KMS-11 (cell line): ENCODE results near the gene C1orf116.

Experiments
- H2AFZ ChIP-seq: fragments of 200-600 bp; sonication (generic); 2 replicates; pipeline ENCODE4 v1.6.1; 2016; ENCODE audit warnings: antibody characterized with exemption, mixed run types, low read depth
- H3K27ac ChIP-seq: fragments of 200-600 bp; sonication (generic); 2 replicates; pipeline ENCODE4 v1.6.1; 2016; ENCODE audit warnings: mild to moderate bottlenecking, mixed run types
- H3K27me3 ChIP-seq: fragments of 200-600 bp; sonication (generic); 2 replicates; pipeline ENCODE4 v1.6.1; 2017; ENCODE audit warnings: mild to moderate bottlenecking, low read depth, mixed run types, moderate library complexity; ENCODE audit not compliant: insufficient read depth
- H3K36me3 ChIP-seq: fragments of 200-600 bp; sonication (generic); 2 replicates; pipeline ENCODE4 v1.6.1; 2017; ENCODE audit warnings: mild to moderate bottlenecking, mixed run types; ENCODE audit not compliant: insufficient read depth
- H3K4me1 ChIP-seq: fragments of 200-600 bp; sonication (generic); 2 replicates; pipeline ENCODE4 v1.6.1; 2016; ENCODE audit warnings: mild to moderate bottlenecking, low read depth, mixed run types; ENCODE audit not compliant: poor library complexity, severe bottlenecking
- H3K4me2 ChIP-seq: fragments of 200-600 bp; sonication (generic); 2 replicates; pipeline ENCODE4 v1.7.0; 2016; ENCODE audit warnings: mild to moderate bottlenecking, mixed run types
- H3K4me3 ChIP-seq: fragments of 200-600 bp; sonication (generic); IDR thresholded peaks from 2 replicates; pipeline ENCODE4 v1.6.1; 2017; ENCODE audit warnings: low read depth, low read length, mixed read lengths; ENCODE audit not compliant: insufficient read depth
- H3K79me2 ChIP-seq: fragments of 200-600 bp; sonication (generic); 2 replicates; pipeline ENCODE4 v1.6.1; 2016; ENCODE audit warnings: low read depth, mixed run types; ENCODE audit not compliant: insufficient read depth
- H3K9ac ChIP-seq: fragments of 200-600 bp; sonication (generic); 2 replicates; pipeline ENCODE4 v1.6.1; 2016; ENCODE audit warnings: mild to moderate bottlenecking, mixed run types
- H4K20me1 ChIP-seq: fragments of 200-600 bp; sonication (generic); 2 replicates; pipeline ENCODE4 v1.6.1; 2016; ENCODE audit warnings: mild to moderate bottlenecking, mixed run types; ENCODE audit not compliant: insufficient read depth
- TF ChIP-seq, protein P1 (sequence below): fragments of 200-600 bp; sonication (generic); conservative IDR thresholded peaks from 2 replicates; pipeline ENCODE4 v1.6.1; 2017; ENCODE audit warnings: low read depth, mild to moderate bottlenecking, antibody characterized with exemption, low read length, moderate library complexity, mixed read lengths

Gene C1orf116

DNA sequence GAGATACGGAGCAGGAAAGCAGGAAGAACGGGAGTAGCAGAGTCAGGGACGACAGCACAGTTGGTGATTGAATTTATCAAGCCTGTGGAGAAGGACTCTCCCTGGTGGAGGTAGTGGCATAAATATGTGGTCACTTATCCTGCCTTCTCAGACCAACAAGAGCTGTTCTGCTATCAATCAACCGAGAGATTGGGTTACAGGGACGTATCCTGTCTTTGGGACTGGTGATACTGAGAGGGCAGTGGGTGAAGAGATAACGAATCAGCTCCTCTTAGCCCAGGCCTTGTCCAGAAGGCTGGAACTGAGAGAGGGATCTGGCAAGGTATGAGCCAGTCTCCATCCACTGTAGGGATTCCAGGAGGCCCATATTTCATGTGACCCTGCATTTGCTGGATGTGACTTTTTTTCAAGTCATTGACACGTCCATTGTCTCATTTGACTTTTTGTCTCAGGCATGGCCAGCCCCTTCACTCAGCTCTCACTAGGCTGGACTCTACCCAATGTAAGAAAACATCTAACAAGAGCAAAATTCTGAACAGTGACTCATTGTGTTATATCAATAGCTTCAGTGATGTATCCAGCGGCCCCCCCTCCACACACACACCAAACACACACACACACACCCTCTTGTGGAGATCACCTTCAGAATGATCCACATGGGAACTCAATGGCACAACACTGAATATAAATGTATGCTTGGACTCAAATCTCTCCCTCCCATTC, 11.3 kb downstream of the C1orf116 start:
- Histone ChIP-seq H3K27me3 (no peaks in the 10 kb centered on the region), H3K4me3 (no peak overlapping the region), H3K27ac (no peak overlapping the region), H3K36me3 (no peaks in the 10 kb centered on the region), H3K9ac (no peak overlapping the region), H3K79me2 (no peaks in the 10 kb centered on the region), H4K20me1 (no peaks in the 10 kb centered on the region), H3K4me2 (no peak overlapping the region), H2AFZ (no peak overlapping the region), H3K4me1 (no peaks in the 10 kb centered on the region)
- TF ChIP-seq, protein P1, sequence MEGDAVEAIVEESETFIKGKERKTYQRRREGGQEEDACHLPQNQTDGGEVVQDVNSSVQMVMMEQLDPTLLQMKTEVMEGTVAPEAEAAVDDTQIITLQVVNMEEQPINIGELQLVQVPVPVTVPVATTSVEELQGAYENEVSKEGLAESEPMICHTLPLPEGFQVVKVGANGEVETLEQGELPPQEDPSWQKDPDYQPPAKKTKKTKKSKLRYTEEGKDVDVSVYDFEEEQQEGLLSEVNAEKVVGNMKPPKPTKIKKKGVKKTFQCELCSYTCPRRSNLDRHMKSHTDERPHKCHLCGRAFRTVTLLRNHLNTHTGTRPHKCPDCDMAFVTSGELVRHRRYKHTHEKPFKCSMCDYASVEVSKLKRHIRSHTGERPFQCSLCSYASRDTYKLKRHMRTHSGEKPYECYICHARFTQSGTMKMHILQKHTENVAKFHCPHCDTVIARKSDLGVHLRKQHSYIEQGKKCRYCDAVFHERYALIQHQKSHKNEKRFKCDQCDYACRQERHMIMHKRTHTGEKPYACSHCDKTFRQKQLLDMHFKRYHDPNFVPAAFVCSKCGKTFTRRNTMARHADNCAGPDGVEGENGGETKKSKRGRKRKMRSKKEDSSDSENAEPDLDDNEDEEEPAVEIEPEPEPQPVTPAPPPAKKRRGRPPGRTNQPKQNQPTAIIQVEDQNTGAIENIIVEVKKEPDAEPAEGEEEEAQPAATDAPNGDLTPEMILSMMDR: no peak

DNA sequence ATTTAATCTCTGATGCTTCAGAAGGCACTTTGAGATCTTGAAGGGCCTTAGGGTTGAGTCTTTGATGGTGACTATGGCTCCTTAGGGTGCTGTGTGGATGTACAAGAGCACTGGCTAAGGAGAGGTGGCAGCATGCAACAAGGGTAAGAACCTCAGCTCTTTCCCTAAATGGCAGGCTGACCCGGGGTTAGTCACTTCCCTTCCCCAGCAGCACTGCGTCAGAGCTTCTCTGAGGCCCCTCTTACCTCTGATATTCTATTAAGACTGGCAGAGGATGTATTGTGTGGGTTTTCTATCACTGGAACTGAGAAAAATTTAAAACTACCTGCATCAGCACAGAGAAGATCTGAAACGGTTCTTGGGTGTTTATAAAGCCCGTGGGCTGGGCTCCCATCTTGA, 11.8 kb downstream of the C1orf116 start:
- H2AFZ ChIP-seq: no peak overlapping the region
- H3K4me2 ChIP-seq: no peak overlapping the region
- no peak overlapping the region for H3K27ac ChIP-seq
- no peaks in the 10 kb centered on the region for H4K20me1 ChIP-seq
- no peaks in the 10 kb centered on the region for H3K79me2 ChIP-seq
- H3K36me3 ChIP-seq: no peaks in the 10 kb centered on the region
- H3K4me3 ChIP-seq: no peak overlapping the region
- TF ChIP-seq, protein P1: no peak
- H3K9ac ChIP-seq: no peak overlapping the region
- no peaks in the 10 kb centered on the region for H3K27me3 ChIP-seq
- H3K4me1 ChIP-seq: no peaks in the 10 kb centered on the region

DNA sequence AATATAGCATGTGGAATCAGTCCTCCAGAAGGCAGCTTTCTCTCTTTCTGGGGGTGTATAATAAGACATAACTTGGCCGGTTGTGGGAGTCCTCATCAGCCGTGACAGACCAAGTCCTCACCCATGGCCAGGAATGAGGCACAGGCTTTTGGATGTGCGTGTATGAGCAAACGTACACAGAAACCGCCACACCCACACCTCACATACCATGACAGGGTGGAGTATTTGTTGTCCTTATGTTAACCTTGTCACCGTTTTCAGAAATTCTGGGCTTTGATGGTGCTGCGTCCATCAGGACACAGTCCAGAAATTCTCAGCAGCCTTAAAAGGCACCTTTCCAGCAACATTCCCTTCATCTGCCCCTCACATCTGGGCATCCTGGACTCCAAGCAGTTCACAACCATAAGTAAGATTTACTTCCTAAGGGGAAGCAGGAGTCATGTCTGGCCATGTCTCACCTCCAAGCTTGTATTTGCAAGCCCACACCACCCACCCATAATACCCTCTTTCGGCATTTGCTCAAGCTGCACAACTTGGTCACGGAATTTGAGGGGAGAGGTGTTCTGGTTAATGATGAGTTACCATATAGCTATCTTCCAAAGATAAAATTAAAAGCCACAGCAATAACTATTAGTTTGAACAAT, 12.4 kb downstream of the C1orf116 start:
- H3K4me3 ChIP-seq: no peak overlapping the region
- TF ChIP-seq, protein P1: no peak
- no peaks in the 10 kb centered on the region for H3K36me3 ChIP-seq
- no peak overlapping the region for H3K9ac ChIP-seq
- no peaks in the 10 kb centered on the region for H3K27me3 ChIP-seq
- H3K27ac ChIP-seq: no peak overlapping the region
- no peaks in the 10 kb centered on the region for H4K20me1 ChIP-seq
- H2AFZ ChIP-seq: no peak overlapping the region
- H3K4me1 ChIP-seq: no peaks in the 10 kb centered on the region
- no peak overlapping the region for H3K4me2 ChIP-seq
- H3K79me2 ChIP-seq: no peaks in the 10 kb centered on the region

DNA sequence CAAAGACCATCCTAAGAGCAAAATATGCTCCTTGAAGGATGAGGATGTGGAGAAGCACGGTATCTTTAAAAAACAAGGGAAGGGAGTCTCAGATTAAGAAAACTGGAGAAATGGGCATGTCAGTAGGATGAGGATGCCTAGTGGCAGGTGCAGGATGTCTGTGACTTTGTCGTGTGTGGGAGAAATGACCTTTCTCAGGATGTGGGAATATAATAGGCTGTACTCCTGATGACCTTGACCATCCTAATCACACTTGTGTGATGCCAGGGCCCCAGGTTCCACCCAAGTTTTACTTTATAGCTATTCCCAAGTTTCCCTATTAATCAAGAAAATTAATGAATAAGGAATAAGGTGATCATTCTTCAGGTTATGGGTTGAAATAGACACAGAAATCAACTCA, 12.9 kb downstream of the C1orf116 start:
- no peak overlapping the region for H3K4me2 ChIP-seq
- no peak overlapping the region for H2AFZ ChIP-seq
- TF ChIP-seq, protein P1: no peak
- H3K36me3 ChIP-seq: no peaks in the 10 kb centered on the region
- H3K9ac ChIP-seq: no peak overlapping the region
- H3K4me1 ChIP-seq: no peaks in the 10 kb centered on the region
- no peak overlapping the region for H3K4me3 ChIP-seq
- H3K79me2 ChIP-seq: no peaks in the 10 kb centered on the region
- no peaks in the 10 kb centered on the region for H4K20me1 ChIP-seq
- H3K27ac ChIP-seq: no peak overlapping the region
- H3K27me3 ChIP-seq: no peaks in the 10 kb centered on the region
